ENCODE results near the gene PLEKHA4.
"Not testable (repeated sequence)": the region's sequence is repeated elsewhere in the genome, so short reads cannot be mapped to it uniquely, and the experiment has no call there.

PLEKHA4 gene

DNA sequence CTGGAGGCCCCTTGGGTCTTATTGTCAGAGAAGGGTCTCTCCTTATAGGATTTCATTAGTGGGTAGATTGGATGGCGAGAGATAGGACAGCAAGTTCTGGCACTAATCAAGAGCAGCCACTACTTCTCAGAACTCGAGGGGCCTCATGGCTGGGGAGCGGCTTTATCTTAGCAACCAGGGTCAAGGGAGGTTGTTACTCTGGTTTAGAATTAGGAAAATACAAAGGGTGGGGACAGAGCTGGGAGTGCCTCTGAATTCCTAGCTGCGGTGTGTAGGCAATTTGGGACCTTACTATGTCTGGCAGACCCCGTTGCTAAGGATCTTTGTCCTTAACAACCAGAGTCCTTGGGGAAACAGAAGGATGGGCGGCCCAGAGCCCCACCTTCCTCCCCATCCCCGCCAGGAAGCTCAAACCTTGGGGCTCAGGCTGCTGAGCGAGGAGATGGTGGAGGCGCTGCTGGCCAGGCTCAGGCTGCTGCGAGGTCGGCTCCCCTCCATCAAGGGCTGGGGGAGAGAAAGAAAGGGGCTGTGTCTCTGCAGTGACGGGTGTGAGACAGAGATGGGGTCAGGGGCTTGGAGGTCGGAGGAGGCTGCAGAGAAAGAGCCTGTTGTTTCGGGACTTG lies 1.2 kb downstream of the PLEKHA4 start:
- DNase-seq (ENCODE audit: low read depth in 1 of 2, low spot score in 1 of 2), result no peak

DNA sequence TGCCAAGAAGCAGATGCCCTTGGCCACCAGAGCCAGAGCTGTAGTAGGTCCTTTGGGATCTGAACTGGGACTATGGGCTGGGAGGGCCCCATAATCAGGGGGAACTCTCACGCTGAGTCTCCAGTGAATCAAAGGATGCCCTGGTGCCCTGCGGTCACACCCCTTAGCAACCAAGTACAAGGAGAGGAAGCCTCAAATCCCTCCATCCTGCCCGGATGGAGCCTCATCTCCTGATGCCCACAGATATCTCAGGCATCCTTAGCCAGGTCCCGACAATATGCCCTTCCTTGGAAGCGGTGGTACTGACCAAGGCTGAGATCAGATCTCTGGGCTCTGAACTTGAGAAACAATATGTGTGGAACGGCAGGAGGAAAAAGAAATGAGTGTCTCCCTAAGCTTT lies 1.7 kb downstream of the PLEKHA4 start:
- DNase-seq (ENCODE audit: low read depth in 1 of 2, low spot score in 1 of 2), result no peak

DNA sequence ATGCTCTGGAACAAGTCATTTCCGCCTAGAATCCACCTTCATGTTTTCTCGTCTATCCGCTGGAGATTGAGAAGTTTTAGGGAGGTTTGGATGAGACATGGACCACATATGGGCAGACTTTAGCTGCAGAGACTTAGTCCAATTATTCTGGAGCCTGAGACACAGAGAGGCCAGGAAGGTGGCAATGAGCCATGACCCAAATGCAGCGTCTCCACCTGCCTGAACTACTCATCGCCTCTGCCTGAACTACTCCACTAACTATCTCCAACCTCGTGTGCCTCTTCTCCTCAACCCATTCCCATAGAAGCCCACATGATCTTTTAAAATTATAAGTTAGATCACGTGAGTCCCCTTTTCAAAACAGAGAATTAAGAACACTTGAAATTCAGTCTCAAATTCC lies 5.6 kb downstream of the PLEKHA4 start:
- no peak for DNase-seq (ENCODE audit: low read depth in 1 of 2, low spot score in 1 of 2)

DNA sequence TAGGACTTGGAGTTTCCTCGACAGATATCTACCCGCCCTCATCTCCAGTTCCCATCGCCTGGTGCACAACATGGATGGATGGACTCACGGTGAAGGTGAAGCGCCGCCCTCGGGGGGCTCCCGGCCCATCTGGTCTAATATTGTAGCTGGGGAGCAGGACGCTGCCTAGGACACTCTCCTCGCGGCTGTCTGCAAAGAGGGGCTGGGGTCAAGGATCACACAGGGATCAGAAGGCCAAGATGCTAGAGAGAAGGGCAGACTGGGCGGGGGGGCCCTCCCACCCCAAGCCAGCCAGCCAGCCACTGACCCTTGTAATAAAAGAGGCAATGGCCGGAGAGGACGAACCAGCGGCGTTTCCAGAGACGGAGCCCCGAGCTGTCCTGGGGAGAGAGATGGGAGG lies 7.1 kb downstream of the PLEKHA4 start:
- DNase-seq (ENCODE audit: low read depth in 1 of 2, low spot score in 1 of 2), result no peak

DNA sequence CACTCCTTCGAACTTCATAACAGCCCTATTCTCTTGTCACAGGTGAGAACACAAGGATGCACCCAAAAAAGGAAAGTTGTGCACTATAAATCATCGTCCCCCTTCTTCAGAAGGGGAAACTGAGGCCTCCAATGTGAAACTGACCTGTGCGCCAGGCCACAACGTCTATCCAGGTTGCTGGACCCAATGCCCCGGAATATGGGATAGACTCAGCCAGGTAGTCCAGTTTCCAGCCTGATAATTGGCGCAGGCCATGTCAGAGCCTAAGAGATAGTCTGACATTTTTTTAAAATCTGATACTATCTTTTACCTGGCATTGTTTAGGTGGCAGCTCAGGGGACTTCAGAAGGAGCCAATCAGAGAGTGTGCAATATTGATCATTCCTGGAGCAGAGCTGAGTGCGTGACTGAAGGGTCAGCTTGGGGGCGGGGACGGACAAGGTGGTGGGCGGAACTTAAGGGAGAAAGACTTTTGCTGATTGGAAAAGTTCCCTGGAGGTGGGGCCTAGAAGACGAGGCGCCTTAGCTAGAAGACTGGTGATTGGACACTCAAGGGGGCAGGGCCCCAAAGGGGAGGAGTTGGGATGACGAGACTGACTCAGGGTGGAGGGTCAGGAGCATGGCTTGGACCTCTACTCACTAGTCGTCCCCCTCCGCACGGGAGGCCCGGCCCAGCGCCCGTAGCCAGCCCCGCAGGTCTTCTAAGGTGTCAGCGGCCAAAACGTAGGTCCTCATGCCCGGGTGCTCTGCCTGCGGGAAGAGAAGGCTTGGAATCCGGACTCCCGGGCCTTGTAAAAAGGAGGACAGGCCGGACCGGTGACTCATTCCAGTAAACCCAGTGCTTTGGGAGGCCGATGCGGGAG lies 8.5 kb downstream of the PLEKHA4 start:
- no peak for DNase-seq (ENCODE audit: low read depth in 1 of 2, low spot score in 1 of 2)

DNA sequence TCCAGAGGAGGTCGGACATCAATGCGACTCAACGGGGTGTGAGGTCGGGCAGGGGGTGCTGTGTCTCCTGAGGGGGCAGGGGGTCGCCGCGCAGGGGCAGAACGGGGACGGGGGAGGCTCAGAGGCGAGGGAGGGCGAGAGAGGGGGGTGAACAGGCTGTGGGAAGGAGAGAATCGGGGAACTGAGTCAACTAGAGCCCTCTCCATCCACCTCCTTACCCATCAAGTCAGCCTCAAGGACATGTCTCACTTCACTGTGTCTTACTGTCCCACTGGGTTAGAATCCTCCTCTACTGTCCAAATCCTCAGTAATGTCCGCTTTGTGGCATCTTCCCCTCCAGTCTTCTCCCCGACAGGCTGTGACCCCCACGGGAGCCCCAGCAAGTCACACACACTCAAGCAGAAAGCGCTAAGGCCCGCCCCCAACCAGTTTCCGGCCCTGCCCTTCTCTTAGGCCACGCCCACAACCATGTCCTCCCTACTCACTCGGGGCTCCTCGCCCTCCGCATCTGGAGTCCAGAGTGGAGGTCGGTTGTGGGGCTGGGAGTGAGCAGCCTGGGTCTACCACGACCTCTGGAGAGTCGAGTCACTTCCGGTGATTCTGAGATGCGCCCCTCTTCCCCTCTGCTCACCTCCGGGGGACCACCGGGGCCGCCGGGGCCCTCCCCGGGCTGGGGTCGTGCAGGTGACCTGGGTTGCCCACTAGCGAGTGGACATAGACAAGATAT lies 9.3 kb downstream of the PLEKHA4 start:
- DNase-seq (ENCODE audit: low read depth in 1 of 2, low spot score in 1 of 2), result peak; percentile 53 to 74

DNA sequence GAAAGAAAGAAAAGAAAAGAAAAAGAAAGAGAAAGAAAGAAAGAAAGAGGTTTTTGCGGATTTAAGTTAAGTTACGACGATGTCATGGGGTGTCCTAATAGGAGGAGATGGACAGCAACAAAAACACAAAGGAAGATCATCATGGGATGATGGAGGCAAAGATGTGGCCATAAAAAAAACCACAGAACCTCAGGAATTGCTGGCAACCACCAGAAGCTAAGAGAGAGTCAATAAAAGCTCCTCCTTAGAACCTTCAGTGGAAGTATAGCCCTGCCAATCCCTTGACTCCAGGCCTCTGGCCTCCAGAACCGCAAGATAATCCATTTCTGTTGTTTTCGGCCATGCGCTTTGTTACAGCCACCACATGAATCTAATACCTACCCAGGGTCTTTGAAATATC lies 11.5 kb downstream of the PLEKHA4 start:
- no peak for DNase-seq (ENCODE audit: low read depth in 1 of 2, low spot score in 1 of 2)

DNA sequence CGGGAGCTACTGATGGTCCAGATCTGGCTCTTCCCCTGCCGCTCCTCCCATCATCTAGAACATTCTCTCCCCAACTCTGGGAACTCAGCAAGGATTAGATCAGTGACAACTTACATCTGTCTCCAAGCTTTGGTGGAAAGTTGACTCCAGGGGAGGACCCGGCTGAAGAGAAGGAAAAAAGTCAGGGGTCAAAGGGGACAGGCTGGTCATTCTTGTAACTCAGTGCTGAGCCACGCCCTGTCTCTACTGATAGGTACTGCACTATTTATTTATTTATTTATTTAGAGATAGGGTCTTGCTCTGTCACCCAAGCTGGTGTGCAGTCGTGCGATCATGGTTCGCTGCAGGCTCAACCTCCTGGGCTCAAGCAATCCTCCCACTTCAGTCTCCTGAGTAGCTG lies 14.3 kb downstream of the PLEKHA4 start:
- DNase-seq (ENCODE audit: low read depth in 1 of 2, low spot score in 1 of 2), result no peak

DNA sequence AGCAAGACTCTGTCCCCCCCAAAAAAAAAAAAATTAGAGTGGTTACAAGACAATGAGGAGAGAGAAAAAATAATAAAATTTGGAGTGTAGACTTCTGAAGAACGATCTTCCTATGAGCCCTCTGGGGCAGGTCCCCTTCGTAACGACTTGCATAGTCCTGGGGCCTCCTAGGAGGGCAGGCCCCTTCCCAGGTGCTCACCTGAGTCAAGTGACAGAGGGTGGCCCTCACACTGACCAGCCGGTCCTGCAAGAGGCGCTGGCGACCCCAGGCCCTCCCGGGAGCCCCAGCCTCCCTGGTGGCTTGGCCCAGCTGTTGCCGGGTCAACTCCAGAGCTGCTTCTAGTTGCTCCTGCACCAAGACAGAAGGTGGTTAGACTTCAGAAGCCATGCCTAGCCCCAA lies 14.9 kb downstream of the PLEKHA4 start:
- DNase-seq (ENCODE audit: low read depth in 1 of 2, low spot score in 1 of 2), result no peak

DNA sequence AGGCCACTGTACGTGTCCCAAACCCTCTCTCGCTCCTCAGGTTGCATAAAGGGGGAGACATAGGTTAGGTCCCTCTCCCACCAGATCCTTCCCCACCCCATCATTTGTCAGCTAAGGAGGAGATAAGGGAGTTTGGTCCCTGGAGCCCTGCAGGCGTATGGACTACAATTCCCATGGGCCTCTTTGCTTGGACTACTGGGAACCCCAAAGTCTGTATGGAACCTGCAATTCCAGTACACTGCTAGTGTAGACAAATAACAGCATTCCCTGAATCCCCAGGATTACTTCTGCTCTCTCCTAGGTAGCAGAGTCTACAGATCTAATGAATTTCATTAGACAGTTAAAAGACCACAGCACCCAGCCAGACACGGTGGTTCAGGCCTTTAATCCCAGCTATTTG lies 16.1 kb downstream of the PLEKHA4 start:
- no peak for DNase-seq (ENCODE audit: low read depth in 1 of 2, low spot score in 1 of 2)

DNA sequence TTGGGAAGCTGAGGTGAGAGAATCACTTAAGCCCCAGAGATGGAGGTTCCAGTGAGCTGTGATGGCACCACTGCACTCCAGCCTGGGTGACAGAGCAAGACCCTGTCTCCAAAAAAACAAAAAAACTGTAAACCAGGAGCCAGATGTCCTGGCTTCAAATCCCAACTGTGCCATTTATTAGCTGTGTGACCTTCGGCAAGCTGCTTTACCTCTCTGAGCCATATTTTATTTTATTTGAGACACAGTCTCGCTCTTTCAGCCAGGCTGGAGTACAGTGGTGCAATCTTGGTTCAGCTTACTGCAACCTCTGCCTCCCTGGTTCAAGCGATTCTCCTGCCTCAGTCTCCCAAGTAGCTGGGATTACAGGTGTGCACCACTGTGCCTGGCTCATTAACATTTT lies 21.8 kb downstream of the PLEKHA4 start:
- DNase-seq (ENCODE audit: low read depth in 1 of 2, low spot score in 1 of 2), result not testable (repeated sequence)

DNA sequence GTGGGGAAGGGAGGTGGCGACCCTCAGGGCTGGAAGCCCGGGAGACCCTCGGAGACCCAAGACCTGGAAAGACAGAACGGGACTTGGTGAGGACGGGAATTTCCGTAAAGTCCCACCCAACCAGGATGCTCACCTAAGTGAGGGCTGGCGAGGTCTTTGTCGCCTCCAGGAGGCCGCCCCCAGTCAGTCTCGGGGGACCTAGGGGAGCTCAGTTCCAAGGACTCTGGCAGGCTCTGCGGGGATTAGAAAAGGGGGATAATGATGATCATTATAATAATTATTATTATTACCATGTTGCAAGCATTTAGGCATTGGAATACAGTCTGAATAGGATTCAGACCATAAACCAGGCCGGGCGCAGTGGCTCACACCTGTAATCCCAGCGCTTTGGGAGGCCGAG lies 23.0 kb downstream of the PLEKHA4 start:
- DNase-seq (ENCODE audit: low read depth in 1 of 2, low spot score in 1 of 2), result no peak

DNA sequence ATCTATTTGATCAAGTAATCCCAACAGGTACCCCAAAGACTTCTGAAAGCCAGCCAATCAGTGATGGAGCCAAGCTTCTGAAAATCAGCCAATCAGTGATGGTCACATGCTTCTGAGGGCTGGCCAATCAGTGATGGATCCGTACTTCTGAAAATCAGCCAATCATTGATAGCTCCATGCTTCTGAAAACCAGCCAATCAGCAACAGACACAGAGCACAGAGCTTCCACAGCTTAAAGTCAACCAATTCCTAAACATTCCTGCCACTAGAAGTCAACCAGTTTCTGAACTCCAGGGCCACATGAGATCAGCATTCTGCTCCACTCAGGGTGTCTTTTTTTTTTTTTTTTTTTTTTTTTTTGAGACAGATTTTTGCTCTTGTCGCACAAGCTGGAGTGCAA lies 23.9 kb downstream of the PLEKHA4 start:
- DNase-seq (ENCODE audit: low read depth in 1 of 2, low spot score in 1 of 2), result no peak

DNA sequence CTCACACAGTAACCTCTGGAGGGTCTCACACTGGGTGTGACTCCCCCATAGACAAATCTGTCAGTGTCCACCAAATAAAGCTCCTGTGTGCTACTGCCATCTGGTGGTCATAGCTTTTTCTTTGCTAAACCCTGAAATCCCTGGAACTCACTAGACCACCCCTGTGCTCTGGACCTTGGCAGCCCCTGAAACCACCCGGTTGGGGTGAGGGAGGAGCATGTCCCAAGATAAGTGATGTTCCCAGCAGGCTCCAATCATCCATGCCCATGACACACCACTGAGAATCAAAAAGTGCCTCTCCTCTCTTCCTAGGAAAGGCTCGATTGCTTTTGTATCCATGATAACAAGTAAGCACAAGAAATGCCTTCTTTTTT lies 25.6 kb downstream of the PLEKHA4 start:
- DNase-seq (ENCODE audit: low read depth in 1 of 2, low spot score in 1 of 2), result no peak

DNA sequence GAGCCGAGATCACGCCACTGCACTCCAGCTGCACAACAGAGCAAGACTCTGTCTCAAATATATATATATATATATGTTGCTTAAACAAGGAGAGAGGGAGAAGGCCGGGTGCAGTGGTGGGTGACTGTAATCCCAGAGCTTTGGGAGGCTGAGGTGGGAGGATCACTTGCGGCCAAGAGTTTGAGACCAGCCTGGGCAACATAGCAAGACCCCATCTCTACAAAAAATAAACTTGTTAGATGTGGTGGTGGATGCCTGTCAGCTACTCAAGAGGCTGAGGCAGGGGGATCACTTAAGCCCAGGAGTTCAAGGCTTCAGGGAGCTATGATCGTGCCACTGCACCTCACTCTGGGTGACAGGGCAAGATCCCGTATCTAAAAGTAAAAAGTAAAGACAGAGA lies 26.8 kb downstream of the PLEKHA4 start:
- DNase-seq (ENCODE audit: low read depth in 1 of 2, low spot score in 1 of 2), result no peak

DNA sequence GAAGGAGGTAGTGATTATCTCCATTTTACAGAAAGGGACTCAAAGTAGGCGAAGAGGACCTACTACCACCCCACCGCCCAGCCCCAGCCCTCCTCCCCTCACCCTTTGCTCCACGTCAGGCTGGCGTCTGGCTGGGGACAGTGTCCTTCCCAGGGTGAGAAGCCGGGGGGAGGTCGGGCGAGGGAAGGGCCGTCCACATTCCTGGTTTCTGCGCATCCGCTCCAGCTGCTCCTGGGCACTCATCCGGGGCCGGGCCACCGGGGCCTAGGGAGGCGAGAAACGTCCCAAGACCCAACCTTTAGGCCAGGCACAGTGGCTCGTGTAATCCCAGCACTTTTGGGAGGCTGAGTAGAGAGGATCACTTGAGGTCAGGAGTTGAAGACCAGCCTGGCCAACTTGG lies 27.4 kb downstream of the PLEKHA4 start:
- DNase-seq (ENCODE audit: low read depth in 1 of 2, low spot score in 1 of 2), result no peak

DNA sequence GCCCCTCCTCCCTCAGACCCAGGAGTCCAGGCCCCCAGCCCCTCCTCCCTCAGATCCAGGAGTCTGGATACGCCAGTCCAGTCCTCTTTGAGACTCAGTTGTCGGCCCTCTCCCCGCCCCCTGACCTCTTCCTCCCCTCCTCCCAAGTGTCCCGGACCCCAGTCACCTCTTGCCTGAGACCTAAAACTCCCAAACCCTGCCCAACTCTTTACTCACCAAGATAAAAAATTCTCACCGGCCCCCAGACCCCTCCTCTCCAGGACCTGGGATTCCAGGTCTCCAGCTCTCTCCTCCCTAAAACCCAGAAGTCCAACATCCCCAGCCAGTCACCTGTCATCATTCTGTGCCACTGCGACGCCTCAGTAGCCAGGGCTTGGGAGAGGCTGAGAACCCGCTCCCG lies 30.7 kb downstream of the PLEKHA4 start:
- DNase-seq (ENCODE audit: low read depth in 1 of 2, low spot score in 1 of 2), result no peak

DNA sequence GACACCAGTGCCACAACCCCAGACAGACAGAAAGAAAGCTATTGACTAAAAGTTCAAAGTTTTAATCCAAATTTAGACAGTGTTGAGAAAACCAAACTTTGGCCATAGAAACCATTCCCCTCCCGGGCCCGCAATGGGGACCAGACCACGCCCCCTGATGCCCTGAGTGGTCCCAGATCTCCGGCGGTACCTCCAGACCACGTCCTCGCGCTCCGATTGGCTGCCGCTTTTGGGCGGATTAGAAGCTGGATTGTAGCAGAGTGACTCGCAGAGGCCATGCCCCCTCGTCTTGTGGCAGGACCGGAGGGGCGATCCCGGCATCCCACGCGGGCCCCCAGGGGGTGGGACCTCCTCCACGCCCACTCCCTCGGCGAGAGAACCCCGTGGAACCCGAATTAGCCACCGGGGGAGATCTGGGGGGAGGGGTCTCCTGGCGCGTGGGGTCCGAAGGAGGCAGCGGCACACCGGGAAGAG lies 31.3 kb downstream of the PLEKHA4 start:
- peak; percentile 39 to 64 for DNase-seq (ENCODE audit: low read depth in 1 of 2, low spot score in 1 of 2)

DNA sequence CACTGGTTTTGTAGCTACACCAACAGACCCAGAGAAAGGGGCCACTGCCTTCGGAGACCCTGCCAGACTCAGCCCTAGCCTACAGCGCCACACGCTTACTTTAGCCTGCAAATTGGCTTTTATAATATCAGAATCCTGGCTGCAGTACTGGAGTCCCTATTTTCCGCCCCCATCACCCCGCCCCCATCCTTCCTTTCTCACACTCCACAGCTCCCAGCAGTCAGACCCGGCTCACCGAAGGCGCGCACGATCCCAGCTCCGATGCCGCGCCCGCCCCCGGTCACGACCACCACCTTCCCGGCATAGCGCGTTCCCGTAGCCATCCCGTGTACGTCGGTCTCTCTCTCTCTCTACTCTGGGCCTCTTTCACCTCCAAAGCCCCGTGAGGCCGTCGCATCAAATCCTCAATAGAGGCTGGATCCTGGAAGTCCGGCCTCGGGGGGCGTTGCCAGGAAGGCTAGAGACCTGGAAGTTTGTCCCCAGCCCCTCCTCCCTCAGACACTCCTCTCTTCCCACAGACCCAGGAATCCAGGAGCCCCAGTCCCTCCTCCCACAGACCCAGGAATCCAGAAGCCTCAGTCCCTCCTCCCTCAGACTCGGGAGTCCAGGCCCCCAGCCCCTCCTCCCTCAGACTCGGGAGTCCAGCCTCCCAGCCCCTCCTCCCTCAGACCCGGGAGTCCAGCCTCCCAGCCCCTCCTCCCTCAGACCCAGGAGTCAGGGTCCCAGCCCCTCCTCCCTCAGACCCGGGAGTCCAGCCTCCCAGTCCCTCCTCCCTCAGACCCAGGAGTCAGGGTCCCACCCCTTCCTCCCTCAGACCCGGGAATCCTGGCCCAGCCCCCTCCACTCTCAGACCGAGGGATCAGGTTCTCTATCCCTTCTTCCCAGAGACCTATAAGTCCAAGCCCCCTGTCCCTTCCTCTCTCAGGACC lies 32.1 kb downstream of the PLEKHA4 start, which contains the start of gene HSD17B14:
Gene HSD17B14 (minus strand): TSS at position 403 of the 929 bp plus-strand sequence. CDS start 80 bp downstream, at position 323.
- DNase-seq (ENCODE audit: low read depth in 1 of 2, low spot score in 1 of 2), result no peak

DNA sequence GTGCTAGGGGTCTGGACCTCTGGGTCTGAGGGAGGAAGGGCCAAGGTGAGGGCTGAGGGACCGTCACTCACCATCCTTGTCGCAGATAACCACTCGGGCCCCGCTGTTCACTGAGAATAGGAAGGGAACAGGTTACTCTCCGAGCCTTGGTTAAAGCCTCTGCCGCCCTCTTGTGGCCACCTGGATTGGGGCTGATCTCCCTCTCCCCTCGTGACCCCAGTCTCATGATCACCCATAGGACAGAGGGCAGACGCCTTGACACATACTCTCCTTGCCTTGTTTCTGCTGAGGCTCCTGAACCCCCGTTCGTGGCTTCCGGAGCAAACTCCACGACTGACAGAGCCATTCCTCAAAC lies 32.7 kb downstream of the PLEKHA4 start:
- DNase-seq (ENCODE audit: low read depth in 1 of 2, low spot score in 1 of 2), result peak; percentile 87 to 89

DNA sequence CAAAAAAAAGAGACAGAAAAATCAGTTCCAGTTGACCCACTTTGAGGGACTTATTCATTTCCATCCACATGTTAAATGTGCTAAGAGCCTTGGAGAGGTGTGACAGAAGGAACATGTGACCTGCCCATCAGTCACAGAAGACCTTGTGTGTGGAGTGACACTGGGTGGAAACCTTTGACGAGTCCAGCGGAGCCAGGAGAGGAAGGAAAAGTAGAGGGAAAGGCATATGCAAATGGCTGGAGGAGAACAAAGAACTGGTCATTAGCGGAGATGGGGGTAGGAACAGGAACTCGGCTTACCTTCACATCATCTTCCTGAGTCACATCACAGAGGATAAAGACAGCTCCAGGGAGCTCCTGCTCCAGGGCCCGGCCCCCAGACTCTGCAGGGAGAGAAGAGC lies 34.4 kb downstream of the PLEKHA4 start:
- DNase-seq (ENCODE audit: low read depth in 1 of 2, low spot score in 1 of 2), result no peak
